Ascending aorta (tissue), 2 donors: ENCODE results near the gene SLC5A12. TPM values are rescaled to one million over a fixed set of nuclear protein-coding genes. Genes with fewer than 3 reads are reported as not detected.

Experiments used
- DNase-seq, 2 donors: peaks; one replicate each; pipeline ENCODE4 v3.0.0-alpha.2; 2019; ENCODE audit warnings: low spot score in 2 of 2
- H3K27ac ChIP-seq, 2 donors: fragments of 200-600 bp; sonication (generic); one replicate each; pipeline ENCODE4 v1.5.1; 2016 to 2017; ENCODE audit warnings: mild to moderate bottlenecking in 1 of 2
- H3K27me3 ChIP-seq: fragments of 200-600 bp; sonication (generic); one replicate; pipeline ENCODE4 v1.5.1; 2017
- H3K36me3 ChIP-seq, 2 donors: fragments of 200-600 bp; sonication (generic); one replicate each; pipeline ENCODE4 v1.5.1; 2016
- H3K4me1 ChIP-seq, 2 donors: fragments of 200-600 bp; sonication (generic); one replicate each; pipeline ENCODE4 v1.5.1; 2016 to 2017; ENCODE audit warnings: mild to moderate bottlenecking in 1 of 2
- H3K4me3 ChIP-seq, 2 donors: fragments of 200-600 bp; sonication (generic); one replicate each; pipeline ENCODE4 v1.5.1; 2016 to 2017; ENCODE audit warnings: mild to moderate bottlenecking in 1 of 2
- H3K9me3 ChIP-seq, 2 donors: fragments of 200-600 bp; sonication (generic); one replicate each; pipeline ENCODE4 v1.5.1; 2016
- CTCF ChIP-seq, 3 experiments: fragments of 200-600 bp in 2 of 3; fragments of 450-650 bp in 1 of 3; sonication (generic) in 2 of 3; IDR thresholded peaks; one replicate each; pipeline ENCODE4 v1.5.1; 2016 to 2019; ENCODE audit warnings: antibody characterized with exemption in 3 of 3, mild to moderate bottlenecking in 1 of 3, moderate library complexity in 1 of 3
- intact Hi-C: fragments of 100-400 bp; cut with DNase I; formaldehyde crosslinking; loops from one replicate; pipeline ENCODE4 v1.15.1; 2023
- total RNA-seq: library from RNA; depleted of rRNA; stranded (reverse); fragments of >200 nt; gene quantifications from one replicate; pipeline ENCODE4 v1.1.0, GENCODE V29; 2016

The SLC5A12 gene
- total RNA-seq, 1 donor from 2014 or later: not detected

DNA sequence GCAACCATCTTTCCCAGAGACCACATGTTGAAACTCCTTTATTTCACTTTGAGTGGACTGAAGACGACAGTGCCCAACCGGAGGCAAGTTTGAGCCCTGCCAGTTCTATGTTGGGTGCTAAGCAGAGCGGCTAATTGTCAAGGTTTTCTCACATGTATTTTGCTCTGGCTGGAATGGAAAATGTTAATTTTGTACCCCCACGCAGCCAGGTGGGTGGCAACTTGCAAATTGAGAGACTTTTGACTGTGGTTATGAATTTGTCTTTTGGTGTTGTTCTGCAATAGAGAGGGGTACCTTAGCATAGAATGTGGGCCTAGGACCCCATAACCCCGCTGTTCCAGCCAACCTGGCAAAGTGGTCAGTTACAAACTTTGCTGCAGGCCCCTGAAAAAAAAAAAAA is 42.5 kb upstream of the SLC5A12 start:
- intact Hi-C loops: no loop called here
- no peaks in the 10 kb centered on the region for H3K9me3 ChIP-seq
- H3K4me3 ChIP-seq: no peak overlapping the region
- no peaks in the 10 kb centered on the region for H3K36me3 ChIP-seq
- H3K4me1 ChIP-seq: peaks cover 0 to 5% of the 10 kb centered on the region in 2 donors
- H3K27ac ChIP-seq: no peak overlapping the region
- H3K27me3 ChIP-seq: no peaks in the 10 kb centered on the region
- DNase-seq: no peak
- no peak for TF ChIP-seq CTCF (IDR thresholded peaks at IDR 0.05)

DNA sequence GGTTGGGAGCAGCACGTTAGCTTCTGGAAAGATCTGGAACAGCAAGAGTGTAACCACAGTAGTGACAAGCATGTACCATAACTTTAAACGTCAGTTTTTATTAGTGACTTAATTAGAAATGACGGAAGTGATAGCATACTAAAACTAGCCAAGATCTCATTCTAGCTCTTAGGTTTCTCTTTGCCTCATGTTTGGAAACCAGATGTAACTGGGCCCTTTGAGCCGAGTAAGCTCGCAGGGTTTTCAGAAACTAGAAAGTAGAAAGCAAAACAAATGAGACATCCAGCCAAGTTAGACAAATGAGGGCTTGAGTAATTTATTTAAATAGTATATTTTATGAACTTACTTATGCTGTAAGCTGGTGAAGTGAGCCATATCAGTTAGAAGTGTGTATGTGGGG is 40.2 kb upstream of the SLC5A12 start:
- peaks cover 0 to 11% of the 10 kb centered on the region in 2 donors for H3K4me1 ChIP-seq
- peak overlapping the region in 1 of 2 donors; percentile 5 for H3K27ac ChIP-seq
- H3K36me3 ChIP-seq: no peaks in the 10 kb centered on the region
- H3K9me3 ChIP-seq: no peaks in the 10 kb centered on the region
- no peak for TF ChIP-seq CTCF (IDR thresholded peaks at IDR 0.05)
- no peak overlapping the region for H3K4me3 ChIP-seq
- no peak for DNase-seq
- intact Hi-C loops: no loop called here
- no peaks in the 10 kb centered on the region for H3K27me3 ChIP-seq

- Histone ChIP-seq H3K27me3 (no peaks in the 10 kb centered on the region), H3K4me1 (peaks cover 0 to 13% of the 10 kb centered on the region in 2 donors), H3K36me3 (no peaks in the 10 kb centered on the region), H3K9me3 (no peaks in the 10 kb centered on the region), H3K27ac (peak overlapping the region in 1 of 2 donors; percentile 5), H3K4me3 (no peak overlapping the region)
- intact Hi-C loops: loop anchor here (1.0 kb wide), 1 partner anchor 78 kb away; no protein-coding TSS in a partner anchor
- no peak for DNase-seq
- TF ChIP-seq CTCF (IDR thresholded peaks at IDR 0.05): no peak
Measured at GRCh38 chr11:26761361-26761809, 39.5 kb upstream of the SLC5A12 start.

DNA sequence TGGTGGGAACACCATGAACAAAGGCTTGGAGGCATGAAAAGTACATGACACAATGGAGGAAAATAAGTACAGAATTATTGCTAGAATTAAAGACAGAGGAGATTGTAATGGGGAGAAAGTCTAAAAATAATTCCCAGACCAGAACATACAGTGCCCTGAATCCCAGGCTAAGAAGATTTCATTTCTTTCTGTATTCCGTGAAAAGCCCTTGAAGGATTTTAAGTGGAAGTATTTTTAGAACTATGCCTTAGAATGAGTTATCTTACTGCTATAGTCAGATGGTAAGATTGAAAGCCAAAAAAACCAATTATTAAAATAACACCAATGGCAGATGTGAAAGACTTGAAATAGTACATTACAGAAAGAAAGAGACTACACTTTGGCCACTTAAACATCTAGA is 36.1 kb upstream of the SLC5A12 start:
- Histone ChIP-seq H3K4me3 (no peak overlapping the region), H3K27ac (peak overlapping the region; percentile 56 to 68), H3K27me3 (no peaks in the 10 kb centered on the region), H3K36me3 (no peaks in the 10 kb centered on the region), H3K9me3 (no peaks in the 10 kb centered on the region), H3K4me1 (peaks cover 0 to 9% of the 10 kb centered on the region in 2 donors)
- intact Hi-C loops: loop anchor here (2.0 to 10.0 kb wide), 4 partner anchors 61 to 727 kb away; partner anchors contain the start of gene FIBIN
- DNase-seq: no peak
- TF ChIP-seq CTCF (IDR thresholded peaks at IDR 0.05): no peak

GRCh38 chr11:26755762-26756161 is 33.9 kb upstream of the SLC5A12 start:
- no peak for TF ChIP-seq CTCF (IDR thresholded peaks at IDR 0.05)
- Histone ChIP-seq H3K9me3 (no peaks in the 10 kb centered on the region), H3K4me1 (peaks cover 0 to 9% of the 10 kb centered on the region in 2 donors), H3K4me3 (no peak overlapping the region), H3K36me3 (no peaks in the 10 kb centered on the region), H3K27ac (no peak overlapping the region), H3K27me3 (no peaks in the 10 kb centered on the region)
- intact Hi-C loops: loop anchor here (5.0 to 10.0 kb wide), 2 partner anchors 192 to 729 kb away; no protein-coding TSS in a partner anchor
- no peak for DNase-seq
